GM19324 (cell line): Measurements from ENCODE around the gene SHC2.
"Not testable (repeated sequence)": the region's sequence is repeated elsewhere in the genome, so short reads cannot be mapped to it uniquely, and the experiment has no call there.

Experiments
- ATAC-seq: cut with Tn5 transposase; IDR thresholded peaks from one replicate; pipeline ENCODE4 v1.9.1; 2021; ENCODE audit warnings: mild to moderate bottlenecking, moderate library complexity; ENCODE audit not compliant: unreplicated experiment, low FRiP score

Gene SHC2

GRCh38 chr19:426725-427445 lies 33.9 kb downstream of the SHC2 start:
- ATAC-seq, result no peak

GRCh38 chr19:425056-425455 lies 35.8 kb downstream of the SHC2 start:
- ATAC-seq, result no peak

GRCh38 chr19:424546-424945 lies 36.3 kb downstream of the SHC2 start:
- ATAC-seq, result no peak

- no peak for ATAC-seq
These were observed 37.0 kb downstream of the SHC2 start for GRCh38 chr19:423691-424466.

- ATAC-seq, result not testable (repeated sequence)
These were observed 38.0 kb downstream of the SHC2 start for GRCh38 chr19:422917-423226.

- no peak for ATAC-seq
These were observed 38.5 kb downstream of the SHC2 start for GRCh38 chr19:422213-422916.

GRCh38 chr19:419721-420515 lies 40.9 kb downstream of the SHC2 start:
- no peak for ATAC-seq

- ATAC-seq, result no peak
These were observed 41.8 kb downstream of the SHC2 start for GRCh38 chr19:418761-419671.

GRCh38 chr19:416416-416815 lies 44.4 kb downstream of the SHC2 start:
- ATAC-seq, result no peak

- ATAC-seq, result no peak
These were observed 45.5 kb downstream of the SHC2 start for GRCh38 chr19:415292-415691.

- ATAC-seq, result no peak
These were observed 46.9 kb downstream of the SHC2 start for GRCh38 chr19:413756-414420.

- no peak for ATAC-seq
These were observed 48.2 kb downstream of the SHC2 start for GRCh38 chr19:412356-413355.

GRCh38 chr19:411723-412355 lies 49.0 kb downstream of the SHC2 start:
- ATAC-seq, result no peak

- not testable (repeated sequence) for ATAC-seq
These were observed 49.6 kb downstream of the SHC2 start for GRCh38 chr19:411121-411722.

GRCh38 chr19:410243-410781 lies 50.5 kb downstream of the SHC2 start:
- ATAC-seq, result no peak

- ATAC-seq, result no peak
These were observed 51.2 kb downstream of the SHC2 start for GRCh38 chr19:409516-410242.
